Immature natural killer cell (primary cell): ENCODE results near the gene ZDHHC21. TPM values are rescaled to one million over a fixed set of nuclear protein-coding genes. Genes with fewer than 3 reads are reported as not detected.

Experiments
- DNase-seq, 3 donors: peaks; one replicate each; pipeline ENCODE4 v3.0.0; 2022; ENCODE audit warnings: mixed read lengths in 1 of 3
- H3K27ac Mint-ChIP-seq, 6 donors: one replicate each; pipeline ENCODE4 v1.8.0; 2020; ENCODE audit warnings: mixed read lengths in 6 of 6, mild to moderate bottlenecking in 5 of 6, inconsistent platforms in 4 of 6, moderate library complexity in 3 of 6
- H3K27me3 Mint-ChIP-seq, 3 donors: one replicate each; pipeline ENCODE4 v1.8.0; 2020 to 2021; ENCODE audit warnings: low read depth in 3 of 3, mild to moderate bottlenecking in 3 of 3, mixed read lengths in 3 of 3, moderate library complexity in 3 of 3, inconsistent platforms in 1 of 3
- H3K36me3 Mint-ChIP-seq, 3 donors: one replicate each; pipeline ENCODE4 v1.8.0; 2020; ENCODE audit warnings: mixed read lengths in 3 of 3, inconsistent platforms in 2 of 3, mild to moderate bottlenecking in 2 of 3
- H3K4me1 Mint-ChIP-seq, 2 donors: one replicate each; pipeline ENCODE4 v1.8.0; 2020; ENCODE audit warnings: inconsistent platforms in 2 of 2, mild to moderate bottlenecking in 2 of 2, mixed read lengths in 2 of 2, moderate library complexity in 1 of 2
- H3K4me3 Mint-ChIP-seq, 5 donors: one replicate each; pipeline ENCODE4 v1.8.0; 2020; ENCODE audit warnings: mild to moderate bottlenecking in 5 of 5, mixed read lengths in 5 of 5, inconsistent platforms in 3 of 5, moderate library complexity in 3 of 5
- H3K9me3 Mint-ChIP-seq, 6 donors: one replicate each; pipeline ENCODE4 v1.8.0; 2020; ENCODE audit warnings: mild to moderate bottlenecking in 6 of 6, mixed read lengths in 6 of 6, inconsistent platforms in 4 of 6, moderate library complexity in 3 of 6
- polyA plus RNA-seq, 3 donors: library from polyadenylated mRNA; unstranded; fragments of 300-500 nt; fragmentation: Illumina TruSeq; gene quantifications; one replicate each; pipeline ENCODE4 v1.2.3, GENCODE V29; 2021

Gene ZDHHC21
- polyA plus RNA-seq, 3 donors from 2014 or later, result 1.3 to 2.3 (median 1.7) TPM

DNA sequence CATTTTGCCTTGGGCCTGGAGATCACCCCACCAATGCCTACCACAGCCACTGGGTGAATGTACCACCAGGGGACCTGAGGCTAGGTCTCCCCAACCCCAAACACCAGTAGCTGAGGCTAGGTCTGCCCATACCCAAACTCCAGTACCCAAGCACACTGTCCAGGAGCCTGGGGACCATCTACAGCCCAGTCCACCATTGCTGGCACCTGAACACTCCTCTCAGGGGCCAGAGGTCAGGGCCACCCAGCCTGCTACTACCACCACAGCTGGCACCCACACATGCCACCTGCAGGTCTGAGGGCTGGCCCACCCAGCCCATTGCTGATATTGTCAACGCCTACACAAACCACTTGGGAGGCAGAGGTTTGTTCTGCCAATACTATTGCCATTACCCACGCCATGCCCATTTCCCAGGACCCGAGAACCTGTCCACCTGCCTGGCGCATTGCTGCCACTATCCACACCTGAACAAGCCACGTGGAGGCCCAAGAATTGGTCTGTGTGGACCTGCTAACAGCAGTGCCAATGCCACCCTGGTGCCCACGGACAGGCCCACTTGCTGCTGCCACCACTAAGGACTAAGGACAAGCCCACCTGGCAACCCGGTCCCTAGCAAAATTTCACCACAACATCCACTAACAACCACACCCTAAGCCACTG lies 59.2 kb downstream of the ZDHHC21 start:
- no peak for DNase-seq
- H3K4me1 Mint-ChIP-seq, result peaks cover 7 to 19% of the 10 kb centered on the region in 2 donors
- H3K36me3 Mint-ChIP-seq, result peaks cover 27 to 45% (median 28%) of the 10 kb centered on the region in 3 donors
- peak overlapping the region in 3 of 6 donors; percentile 6 to 56 (median 37) for H3K27ac Mint-ChIP-seq
- H3K9me3 Mint-ChIP-seq, result no peaks in the 10 kb centered on the region
- H3K27me3 Mint-ChIP-seq, result peaks cover 0 to 3% (median 0%) of the 10 kb centered on the region in 3 donors
- peak overlapping the region in 3 of 5 donors; percentile 16 to 36 (median 34) for H3K4me3 Mint-ChIP-seq

DNA sequence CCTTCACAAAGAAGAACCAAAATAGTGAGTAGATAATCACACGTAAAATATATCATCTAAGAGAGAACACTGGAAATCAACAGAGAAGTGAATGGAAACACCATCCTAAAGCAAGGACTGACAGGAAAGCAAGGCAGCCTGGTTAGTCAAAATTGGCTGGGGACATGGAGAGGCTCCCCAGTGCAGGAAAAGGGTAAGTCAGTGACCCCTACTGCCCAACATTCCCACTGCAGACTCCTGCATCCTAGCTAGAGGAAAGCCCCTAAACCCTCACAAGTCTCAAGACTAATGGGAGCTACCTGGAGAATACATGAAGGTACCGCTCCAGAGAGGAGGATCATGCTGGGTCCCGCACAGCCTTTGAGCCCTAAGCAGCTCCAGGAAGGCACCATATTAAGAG lies 60.1 kb downstream of the ZDHHC21 start:
- no peak for DNase-seq
- Mint-ChIP-seq H3K27me3 (peaks cover 0 to 3% (median 0%) of the 10 kb centered on the region in 3 donors), H3K27ac (no peak overlapping the region), H3K4me1 (peaks cover 11 to 19% of the 10 kb centered on the region in 2 donors), H3K4me3 (no peak overlapping the region), H3K9me3 (no peaks in the 10 kb centered on the region), H3K36me3 (peaks cover 30 to 40% (median 30%) of the 10 kb centered on the region in 3 donors)

DNA sequence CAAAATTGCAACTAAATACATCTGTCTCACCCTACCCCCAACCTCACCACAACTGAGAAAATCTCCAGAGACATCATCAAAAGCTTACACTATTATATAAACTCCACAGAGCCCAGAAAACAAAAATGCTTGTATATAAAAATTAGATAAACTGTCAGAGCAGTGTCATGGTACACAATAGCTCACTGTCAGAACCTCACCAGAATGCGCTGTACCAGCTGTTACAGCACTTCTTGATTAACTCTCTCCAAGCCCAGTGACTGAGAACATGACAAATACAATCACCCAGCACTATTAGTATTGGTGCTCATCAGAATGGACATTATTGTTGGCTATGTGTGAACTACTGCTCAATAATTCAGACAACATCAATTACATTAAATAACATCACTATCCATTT lies 65.7 kb downstream of the ZDHHC21 start:
- no peak overlapping the region for H3K27ac Mint-ChIP-seq
- H3K9me3 Mint-ChIP-seq, result no peaks in the 10 kb centered on the region
- H3K4me3 Mint-ChIP-seq, result no peak overlapping the region
- H3K36me3 Mint-ChIP-seq, result peaks cover 17 to 33% (median 29%) of the 10 kb centered on the region in 3 donors
- peaks cover 13 to 34% of the 10 kb centered on the region in 2 donors for H3K4me1 Mint-ChIP-seq
- H3K27me3 Mint-ChIP-seq, result peaks cover 0 to 2% (median 1%) of the 10 kb centered on the region in 3 donors
- DNase-seq, result no peak

DNA sequence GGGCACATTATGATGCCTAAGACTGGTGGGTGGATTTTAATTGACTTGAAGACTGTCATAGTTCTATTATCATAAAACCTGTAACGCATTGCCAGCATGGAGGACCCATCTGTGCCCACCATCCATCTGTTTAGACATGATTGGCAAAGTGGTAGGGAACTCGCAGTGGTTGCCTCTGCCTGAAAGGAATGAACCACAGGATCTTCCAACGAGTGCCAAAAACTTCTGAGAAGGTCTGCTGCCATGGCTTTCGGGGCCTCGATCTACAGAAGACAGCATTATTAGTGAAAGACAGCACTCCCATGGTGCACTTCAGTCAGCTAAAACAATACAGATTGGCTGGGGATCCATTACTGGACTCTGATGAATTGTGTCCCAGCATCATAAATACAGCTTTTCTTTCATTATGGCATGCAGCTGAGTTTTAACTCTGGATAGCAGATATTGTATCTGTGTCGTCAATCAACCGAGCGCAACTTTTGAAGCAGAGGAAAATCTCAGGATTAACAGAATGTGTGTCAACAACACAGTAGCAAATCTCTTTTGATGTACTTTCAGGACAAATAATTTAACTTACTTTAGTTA lies 74.3 kb downstream of the ZDHHC21 start:
- Mint-ChIP-seq H3K4me3 (no peak overlapping the region), H3K27ac (no peak overlapping the region), H3K36me3 (peaks cover 0 to 18% (median 9%) of the 10 kb centered on the region in 3 donors), H3K27me3 (no peaks in the 10 kb centered on the region), H3K4me1 (peaks cover 2 to 8% of the 10 kb centered on the region in 2 donors), H3K9me3 (no peaks in the 10 kb centered on the region)
- no peak for DNase-seq

DNA sequence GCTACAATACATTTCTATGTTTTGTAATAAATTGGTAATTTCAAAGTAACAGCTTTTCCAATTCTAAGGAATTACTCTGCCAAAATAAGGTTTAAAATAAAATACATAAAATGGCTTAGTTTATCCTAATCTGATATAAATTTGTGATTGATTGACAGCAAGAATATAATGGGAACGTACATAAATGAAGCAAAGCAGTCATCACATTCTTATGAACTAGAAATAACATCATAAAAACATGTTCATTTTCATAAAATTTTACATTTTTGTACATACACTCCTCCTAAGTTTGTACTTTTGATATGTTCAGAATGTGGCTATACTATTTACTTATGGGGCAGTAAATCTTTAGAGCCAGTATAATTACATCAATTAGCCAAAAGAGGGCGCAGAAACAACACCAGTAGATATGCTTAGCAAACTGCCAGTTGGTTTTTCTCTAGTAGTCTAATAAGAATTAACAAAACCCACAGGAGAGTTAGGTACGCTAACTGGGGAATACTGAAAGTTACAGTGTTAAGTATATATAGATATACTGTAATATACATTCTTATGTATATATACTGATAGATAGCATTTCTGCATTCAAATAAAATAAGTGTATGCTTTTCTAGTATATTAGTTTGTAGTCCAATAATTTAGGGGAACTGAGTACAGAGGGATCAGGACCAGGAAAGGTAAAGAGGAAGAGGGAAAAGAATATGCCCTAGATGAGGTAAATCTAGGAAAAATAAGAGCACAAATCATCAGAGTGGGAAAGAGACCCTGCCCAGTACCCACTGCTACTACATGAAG lies 76.8 kb downstream of the ZDHHC21 start:
- no peak overlapping the region for H3K27ac Mint-ChIP-seq
- H3K4me1 Mint-ChIP-seq, result peaks cover 0 to 7% of the 10 kb centered on the region in 2 donors
- no peaks in the 10 kb centered on the region for H3K9me3 Mint-ChIP-seq
- peaks cover 0 to 10% (median 5%) of the 10 kb centered on the region in 3 donors for H3K36me3 Mint-ChIP-seq
- DNase-seq, result peak; percentile 24 to 41 (median 30)
- peaks cover 0 to 1% (median 0%) of the 10 kb centered on the region in 3 donors for H3K27me3 Mint-ChIP-seq
- no peak overlapping the region for H3K4me3 Mint-ChIP-seq

DNA sequence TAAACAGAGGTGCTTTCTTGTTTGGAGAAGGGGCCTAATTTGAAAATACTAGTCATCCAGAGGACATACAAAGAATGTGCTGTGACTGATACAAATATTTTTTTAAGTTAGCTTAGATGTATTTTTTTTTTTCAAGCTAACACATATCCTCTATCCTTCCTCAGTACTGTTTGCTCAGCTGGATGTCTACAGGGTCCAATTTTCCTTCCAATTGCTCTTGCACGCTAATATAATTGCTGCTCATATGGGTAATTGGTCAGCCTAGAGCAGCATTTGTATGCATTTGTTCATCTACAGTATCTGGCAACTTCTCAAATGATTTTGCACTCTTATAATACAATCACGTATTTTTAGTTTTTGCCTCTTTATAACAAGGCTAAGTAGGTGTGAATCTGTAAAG lies 84.7 kb downstream of the ZDHHC21 start:
- H3K4me3 Mint-ChIP-seq, result no peak overlapping the region
- no peak overlapping the region for H3K27ac Mint-ChIP-seq
- DNase-seq, result no peak
- H3K9me3 Mint-ChIP-seq, result no peaks in the 10 kb centered on the region
- peaks cover 0 to 1% (median 0%) of the 10 kb centered on the region in 3 donors for H3K27me3 Mint-ChIP-seq
- no peaks in the 10 kb centered on the region for H3K4me1 Mint-ChIP-seq
- H3K36me3 Mint-ChIP-seq, result peaks cover 0 to 13% (median 4%) of the 10 kb centered on the region in 3 donors

DNA sequence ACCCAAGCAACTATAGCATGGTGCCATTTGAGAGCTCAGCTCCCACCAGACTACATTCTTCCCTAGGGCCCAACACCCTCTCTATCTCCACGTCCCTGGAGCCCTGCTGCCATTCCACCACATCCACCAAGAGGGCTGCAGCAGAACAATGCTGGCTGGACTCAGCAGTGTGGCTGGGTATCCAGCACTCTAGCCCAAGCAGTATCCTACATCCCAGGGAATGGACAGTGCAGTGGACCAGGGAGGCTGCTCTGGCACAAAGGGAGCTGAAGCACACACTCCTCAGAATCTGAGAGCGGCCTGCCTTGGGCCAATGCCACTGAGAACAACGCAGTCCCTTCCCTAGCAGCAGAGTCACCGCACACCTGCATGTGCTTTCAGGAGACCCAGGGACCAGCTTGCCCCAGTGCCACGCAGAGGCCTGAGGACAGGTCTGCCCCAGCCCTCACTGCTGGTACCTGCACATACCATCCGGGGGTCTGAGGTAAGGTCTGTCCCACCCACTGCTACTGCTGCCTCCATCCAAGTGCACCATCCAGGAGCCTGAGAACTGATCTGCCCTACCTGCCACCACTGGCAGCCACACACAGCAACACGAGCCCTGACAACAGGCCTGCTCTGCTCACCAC lies 95.9 kb downstream of the ZDHHC21 start:
- Mint-ChIP-seq H3K4me1 (no peaks in the 10 kb centered on the region), H3K27me3 (no peaks in the 10 kb centered on the region), H3K4me3 (no peak overlapping the region), H3K27ac (no peak overlapping the region), H3K36me3 (peaks cover 18 to 64% (median 44%) of the 10 kb centered on the region in 3 donors), H3K9me3 (peaks cover 5 to 14% (median 10%) of the 10 kb centered on the region in 6 donors)
- DNase-seq, result no peak

DNA sequence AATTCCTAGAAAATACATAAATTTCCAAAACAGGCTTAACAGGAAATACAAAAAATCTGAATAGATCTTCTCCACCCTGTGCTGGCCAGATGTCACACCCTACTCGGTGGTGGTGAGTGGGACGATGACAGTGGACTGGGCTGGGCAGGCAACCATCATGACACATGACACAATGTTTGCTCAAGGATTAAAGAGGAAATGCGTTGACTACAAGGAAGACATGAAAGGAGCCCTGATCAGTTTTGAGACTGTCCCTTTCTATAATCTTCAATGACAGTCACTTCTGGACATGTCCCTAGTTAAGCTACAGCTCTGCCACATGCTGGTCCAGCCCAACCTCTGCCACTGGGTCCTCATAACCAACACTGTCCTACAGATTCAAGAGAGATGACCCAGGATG lies 99.8 kb downstream of the ZDHHC21 start:
- Mint-ChIP-seq H3K27me3 (no peaks in the 10 kb centered on the region), H3K27ac (no peak overlapping the region), H3K36me3 (peaks cover 21 to 57% (median 32%) of the 10 kb centered on the region in 3 donors), H3K9me3 (peaks cover 0 to 6% (median 1%) of the 10 kb centered on the region in 6 donors), H3K4me1 (peaks cover 3 to 8% of the 10 kb centered on the region in 2 donors), H3K4me3 (no peak overlapping the region)
- DNase-seq, result no peak

DNA sequence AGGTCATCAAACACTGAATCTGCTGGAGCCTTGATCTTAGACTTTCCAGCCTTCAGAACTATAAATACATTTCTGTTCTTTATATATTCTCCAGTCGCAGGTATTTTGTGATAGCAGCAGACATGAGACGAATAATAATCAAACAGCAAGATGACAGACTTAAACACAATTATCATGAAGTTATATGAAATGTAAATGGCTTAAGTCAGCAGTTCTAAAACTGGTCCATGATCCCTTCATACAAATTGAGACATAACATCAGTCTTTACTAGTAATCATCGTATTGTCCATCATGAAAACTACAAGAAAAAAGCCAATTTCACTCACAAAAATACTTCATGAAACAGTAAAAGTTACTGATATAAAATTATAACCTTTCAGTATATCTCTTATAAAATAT lies 101.8 kb downstream of the ZDHHC21 start:
- Mint-ChIP-seq H3K4me3 (no peak overlapping the region), H3K36me3 (peaks cover 18 to 54% (median 27%) of the 10 kb centered on the region in 3 donors), H3K9me3 (peaks cover 0 to 6% (median 1%) of the 10 kb centered on the region in 6 donors), H3K27ac (no peak overlapping the region), H3K27me3 (no peaks in the 10 kb centered on the region), H3K4me1 (peaks cover 7 to 19% of the 10 kb centered on the region in 2 donors)
- DNase-seq, result no peak

DNA sequence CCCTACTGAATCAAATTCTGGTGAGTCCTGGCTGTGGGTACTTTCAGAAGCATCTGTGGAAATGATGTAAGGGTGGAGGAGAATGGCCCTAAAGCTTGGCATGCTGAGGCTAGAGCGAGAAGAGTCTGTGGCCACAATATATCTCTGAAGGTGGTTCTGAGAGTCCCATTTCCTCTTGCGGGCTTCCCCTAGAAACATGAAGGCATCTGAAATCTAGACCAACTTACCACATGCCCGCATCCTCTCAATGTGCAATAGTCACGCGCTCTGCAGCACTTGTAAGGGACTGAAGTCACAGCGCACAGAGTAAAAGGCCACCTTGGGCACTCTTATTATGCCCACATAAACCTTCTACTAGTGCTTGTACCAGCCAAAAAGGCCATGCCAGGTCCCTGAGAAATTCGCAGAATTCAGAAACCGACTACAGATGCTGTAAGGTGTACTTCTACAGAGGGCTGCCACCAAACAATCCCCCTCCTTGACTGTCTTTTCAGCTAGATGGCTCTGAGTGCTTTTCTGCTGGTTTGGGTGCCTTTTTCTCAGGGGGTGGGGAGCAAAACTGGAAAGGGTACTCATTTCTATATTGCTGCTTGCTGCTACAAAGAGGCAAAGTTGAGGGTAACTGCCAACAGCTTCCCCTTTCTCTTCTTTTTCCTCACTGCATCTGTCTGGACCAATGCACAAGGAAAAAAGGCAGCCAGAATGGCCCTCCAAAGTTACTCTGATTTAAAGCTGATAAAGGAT lies 107.3 kb downstream of the ZDHHC21 start:
- peaks cover 0 to 13% (median 0%) of the 10 kb centered on the region in 6 donors for H3K9me3 Mint-ChIP-seq
- DNase-seq, result peak; percentile 17 to 49 (median 28)
- peaks cover 0 to 5% (median 0%) of the 10 kb centered on the region in 3 donors for H3K27me3 Mint-ChIP-seq
- H3K27ac Mint-ChIP-seq, result peak overlapping the region; percentile 17 to 87 (median 38)
- peaks cover 3 to 24% (median 18%) of the 10 kb centered on the region in 3 donors for H3K36me3 Mint-ChIP-seq
- peak overlapping the region; percentile 6 to 68 (median 43) for H3K4me3 Mint-ChIP-seq
- peaks cover 32 to 43% of the 10 kb centered on the region in 2 donors for H3K4me1 Mint-ChIP-seq

DNA sequence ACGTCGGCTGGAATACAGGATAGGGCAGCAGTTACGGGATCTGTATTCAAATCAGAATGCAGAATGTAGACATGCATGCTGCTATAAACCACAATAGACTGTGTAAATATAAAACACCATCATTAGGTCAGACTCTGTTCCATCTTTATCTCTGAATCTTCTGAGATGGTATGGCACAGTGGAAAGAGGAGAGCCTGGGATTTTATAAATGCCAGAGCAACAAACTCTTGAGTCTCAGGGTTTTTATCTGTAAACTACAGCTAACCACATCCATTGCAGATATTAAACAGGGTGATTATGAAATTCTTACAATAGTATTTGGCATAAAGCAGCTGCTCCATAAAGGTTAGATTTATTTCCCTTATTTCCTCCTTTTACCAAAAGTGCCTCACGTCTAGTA lies 108.7 kb downstream of the ZDHHC21 start:
- H3K27ac Mint-ChIP-seq, result no peak overlapping the region
- H3K9me3 Mint-ChIP-seq, result peaks cover 0 to 26% (median 11%) of the 10 kb centered on the region in 6 donors
- no peak for DNase-seq
- H3K4me3 Mint-ChIP-seq, result no peak overlapping the region
- H3K4me1 Mint-ChIP-seq, result peaks cover 32 to 43% of the 10 kb centered on the region in 2 donors
- peaks cover 7 to 23% (median 18%) of the 10 kb centered on the region in 3 donors for H3K36me3 Mint-ChIP-seq
- H3K27me3 Mint-ChIP-seq, result peaks cover 0 to 5% (median 4%) of the 10 kb centered on the region in 3 donors

DNA sequence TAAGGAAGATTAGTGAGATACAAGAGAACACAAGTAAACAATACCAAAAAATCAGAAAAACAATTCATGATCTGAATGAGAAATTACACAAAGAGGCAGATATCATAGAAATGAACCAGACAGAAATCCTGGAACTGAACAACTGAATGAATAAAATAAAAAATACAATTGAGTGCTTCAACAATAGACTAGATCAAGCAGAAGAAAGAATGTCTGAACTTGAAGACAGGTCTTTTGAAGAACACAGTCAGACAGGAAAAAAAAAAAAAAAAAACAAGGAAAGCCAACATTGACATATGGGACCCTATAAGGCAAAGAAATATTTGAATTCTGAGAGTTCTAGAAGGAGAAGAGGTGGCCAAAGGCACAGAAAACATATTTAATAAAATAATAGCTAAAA lies 115.2 kb downstream of the ZDHHC21 start:
- no peak for DNase-seq
- Mint-ChIP-seq H3K4me3 (no peak overlapping the region), H3K4me1 (peaks cover 0 to under 1% of the 10 kb centered on the region in 2 donors), H3K36me3 (peaks cover 9 to 23% (median 15%) of the 10 kb centered on the region in 3 donors), H3K27me3 (peaks cover 0 to 4% (median 0%) of the 10 kb centered on the region in 3 donors), H3K9me3 (peaks cover 6 to 56% (median 27%) of the 10 kb centered on the region in 6 donors), H3K27ac (no peak overlapping the region)

DNA sequence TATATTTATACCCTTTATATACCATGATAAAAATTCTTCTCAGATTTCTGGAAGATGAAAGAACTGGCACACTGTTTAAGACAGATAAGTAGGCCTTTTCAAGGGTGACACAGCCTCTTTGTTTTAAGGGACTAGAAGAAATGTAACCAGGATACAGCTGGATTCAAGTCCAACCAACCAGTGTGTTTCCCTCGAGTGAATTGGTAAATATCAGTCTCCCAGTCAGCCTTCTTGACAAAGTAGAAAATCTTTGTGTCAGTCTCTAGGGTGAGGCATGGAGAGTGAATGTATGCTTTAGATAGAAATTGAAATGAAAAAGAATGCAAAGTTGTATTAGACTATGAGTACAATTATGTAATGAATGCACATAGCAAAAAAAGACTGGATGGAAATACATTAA lies 119.1 kb downstream of the ZDHHC21 start:
- H3K27ac Mint-ChIP-seq, result no peak overlapping the region
- H3K4me3 Mint-ChIP-seq, result no peak overlapping the region
- DNase-seq, result no peak
- H3K27me3 Mint-ChIP-seq, result peaks cover 0 to 2% (median 0%) of the 10 kb centered on the region in 3 donors
- no peaks in the 10 kb centered on the region for H3K4me1 Mint-ChIP-seq
- H3K36me3 Mint-ChIP-seq, result peaks cover 3 to 16% (median 14%) of the 10 kb centered on the region in 3 donors
- peaks cover 19 to 43% (median 26%) of the 10 kb centered on the region in 6 donors for H3K9me3 Mint-ChIP-seq
